Esophagus squamous epithelium (tissue), 5 donors: ENCODE results near the gene SH3RF1. TPM values are rescaled to one million over a fixed set of nuclear protein-coding genes. Genes with fewer than 3 reads are reported as not detected.
"Not testable (repeated sequence)": the region's sequence is repeated elsewhere in the genome, so short reads cannot be mapped to it uniquely, and the experiment has no call there.

Experiments
- DNase-seq: peaks from one replicate; lab custom pipeline; 2025; lab: John Stamatoyannopoulos, UW
- H3K27ac ChIP-seq, 4 donors: fragments of 200-600 bp; sonication (generic); one replicate each; pipeline ENCODE4 v1.5.1; 2016 to 2019; ENCODE audit warnings: mild to moderate bottlenecking in 1 of 4
- H3K27me3 ChIP-seq, 4 donors: fragments of 200-600 bp; sonication (generic); 1 replicate in 3 of 4; 2 replicates in 1 of 4; pipeline versions ENCODE4 v1.5.1 to v1.6.0; 2017 to 2021; ENCODE audit warnings: antibody characterized with exemption in 1 of 4
- H3K36me3 ChIP-seq, 3 donors: fragments of 200-600 bp; sonication (generic); one replicate each; pipeline ENCODE4 v1.5.1; 2016 to 2019
- H3K4me1 ChIP-seq, 3 donors: fragments of 200-600 bp; sonication (generic); one replicate each; pipeline ENCODE4 v1.5.1; 2017 to 2019
- H3K4me3 ChIP-seq, 4 donors: fragments of 200-600 bp; sonication (generic); 1 replicate in 3 of 4; 2 replicates in 1 of 4; pipeline ENCODE4 v1.5.1; 2016 to 2019; ENCODE audit warnings: mild to moderate bottlenecking in 2 of 4, moderate library complexity in 1 of 4
- H3K9me3 ChIP-seq, 3 donors: fragments of 200-600 bp; sonication (generic); one replicate each; pipeline ENCODE4 v1.5.1; 2016 to 2019
- POLR2A ChIP-seq, 4 donors: fragments of 450-650 bp; IDR thresholded peaks; one replicate each; pipeline ENCODE4 v1.6.1; 2017; ENCODE audit warnings: antibody characterized with exemption in 4 of 4, mild to moderate bottlenecking in 4 of 4, moderate library complexity in 3 of 4
- WGBS, 2 donors: methylation state at CpG; one replicate each; pipeline ENCODE4 v1.1.5; 2018; 5-methylcytosine and 5-hydroxymethylcytosine counted together
- intact Hi-C: fragments of 100-400 bp; cut with DNase I; formaldehyde crosslinking; loops from one replicate; pipeline ENCODE4 v1.15.0; 2022
- total RNA-seq, 4 donors: library from RNA; depleted of rRNA; stranded (reverse); fragments of >200 nt; gene quantifications; one replicate each; pipeline ENCODE4 v1.1.0, GENCODE V29; 2016
- TF ChIP-seq, protein P1 (sequence below), 6 experiments: fragments of 450-650 bp in 4 of 6; fragments of 200-600 bp in 2 of 6; sonication (generic) in 2 of 6; IDR thresholded peaks; one replicate each; pipeline ENCODE4 v1.5.1; 2016 to 2019; ENCODE audit warnings: antibody characterized with exemption in 6 of 6, mild to moderate bottlenecking in 4 of 6, moderate library complexity in 4 of 6
- donor health status: DM: yes; HTN: yes; CAD: no.

SH3RF1 gene
- total RNA-seq, 4 donors from 2014 or later, result 3.9 to 9.3 (median 5.7) TPM

DNA sequence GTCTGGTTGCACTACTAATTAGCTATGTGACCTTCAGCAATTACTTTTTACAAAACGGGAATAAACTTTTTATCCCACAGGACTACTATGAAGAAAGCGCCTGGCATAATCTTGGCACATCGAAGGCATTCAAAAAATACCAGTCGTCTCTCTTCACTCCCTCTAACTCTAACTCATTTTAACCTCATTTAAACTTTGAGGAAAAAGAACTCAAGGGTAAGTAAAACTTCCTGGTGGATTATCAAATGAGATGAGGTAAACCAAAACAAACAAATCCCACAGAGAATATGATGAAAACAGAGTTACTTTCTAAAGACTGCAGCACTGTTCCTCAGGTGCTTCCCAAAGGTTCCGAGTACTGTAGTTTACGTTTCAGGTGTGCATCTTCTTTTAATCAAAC, 66.9 kb downstream of the SH3RF1 start:
- WGBS, 2 donors, result 75 to 77% methylated on average over 6 of the region's 6 CpGs

GRCh38 chr4:169203278-169203677, 67.5 kb downstream of the SH3RF1 start:
- H3K27ac ChIP-seq, DNase-seq, intact Hi-C loops, H3K9me3 ChIP-seq, H3K36me3 ChIP-seq, H3K27me3 ChIP-seq, H3K4me3 ChIP-seq: not testable (repeated sequence)
- 87 to 96% methylated on average over 4 of the region's 4 CpGs for WGBS, 2 donors
- peaks cover 0 to 25% (median 0%) of the 10 kb centered on the region in 3 donors for H3K4me1 ChIP-seq

More for the DNA sequence above, 66.9 kb downstream of the SH3RF1 start:
- no peak overlapping the region for H3K4me3 ChIP-seq
- intact Hi-C loops, result no loop called here
- H3K4me1 ChIP-seq, result peaks cover 0 to 25% (median 0%) of the 10 kb centered on the region in 3 donors
- no peak for DNase-seq
- H3K27ac ChIP-seq, result no peak overlapping the region
- TF ChIP-seq, protein P1, sequence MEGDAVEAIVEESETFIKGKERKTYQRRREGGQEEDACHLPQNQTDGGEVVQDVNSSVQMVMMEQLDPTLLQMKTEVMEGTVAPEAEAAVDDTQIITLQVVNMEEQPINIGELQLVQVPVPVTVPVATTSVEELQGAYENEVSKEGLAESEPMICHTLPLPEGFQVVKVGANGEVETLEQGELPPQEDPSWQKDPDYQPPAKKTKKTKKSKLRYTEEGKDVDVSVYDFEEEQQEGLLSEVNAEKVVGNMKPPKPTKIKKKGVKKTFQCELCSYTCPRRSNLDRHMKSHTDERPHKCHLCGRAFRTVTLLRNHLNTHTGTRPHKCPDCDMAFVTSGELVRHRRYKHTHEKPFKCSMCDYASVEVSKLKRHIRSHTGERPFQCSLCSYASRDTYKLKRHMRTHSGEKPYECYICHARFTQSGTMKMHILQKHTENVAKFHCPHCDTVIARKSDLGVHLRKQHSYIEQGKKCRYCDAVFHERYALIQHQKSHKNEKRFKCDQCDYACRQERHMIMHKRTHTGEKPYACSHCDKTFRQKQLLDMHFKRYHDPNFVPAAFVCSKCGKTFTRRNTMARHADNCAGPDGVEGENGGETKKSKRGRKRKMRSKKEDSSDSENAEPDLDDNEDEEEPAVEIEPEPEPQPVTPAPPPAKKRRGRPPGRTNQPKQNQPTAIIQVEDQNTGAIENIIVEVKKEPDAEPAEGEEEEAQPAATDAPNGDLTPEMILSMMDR (IDR thresholded peaks at IDR 0.05), result no peak
- TF ChIP-seq POLR2A (IDR thresholded peaks at IDR 0.05), result no peak
- no peaks in the 10 kb centered on the region for H3K36me3 ChIP-seq
- no peaks in the 10 kb centered on the region for H3K9me3 ChIP-seq
- H3K27me3 ChIP-seq, result no peaks in the 10 kb centered on the region

DNA sequence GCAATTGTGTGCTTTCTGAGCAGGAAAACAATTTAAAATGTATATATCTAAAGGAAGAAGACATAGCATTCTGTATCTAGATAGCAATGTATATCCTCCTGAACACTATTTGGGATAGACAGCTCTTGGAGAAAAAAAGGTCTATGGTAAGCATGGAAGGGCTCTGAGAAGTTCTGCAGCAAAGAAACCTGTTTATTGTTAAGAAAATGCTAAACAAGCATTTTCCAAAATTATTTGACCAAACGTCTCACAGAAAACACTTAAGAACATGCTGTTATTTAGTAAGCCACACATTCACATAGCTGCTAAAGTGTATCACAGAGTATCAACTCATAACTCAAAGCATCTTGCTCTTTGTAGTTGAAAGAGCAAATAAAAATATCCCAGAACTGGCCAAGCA, 67.9 kb downstream of the SH3RF1 start:
- TF ChIP-seq, protein P1 (IDR thresholded peaks at IDR 0.05), result no peak
- no peak for TF ChIP-seq POLR2A (IDR thresholded peaks at IDR 0.05)
- WGBS, 2 donors, result 50 to 61% methylated on average over 1 of the region's 1 CpG

GRCh38 chr4:169202145-169202699, 68.5 kb downstream of the SH3RF1 start:
- Histone ChIP-seq H3K36me3 (no peaks in the 10 kb centered on the region), H3K4me1 (peaks cover 0 to 25% (median 0%) of the 10 kb centered on the region in 3 donors), H3K4me3 (no peak overlapping the region), H3K27ac (no peak overlapping the region), H3K9me3 (no peaks in the 10 kb centered on the region), H3K27me3 (no peaks in the 10 kb centered on the region)
- 76 to 89% methylated on average over 3 of the region's 3 CpGs for WGBS, 2 donors
- intact Hi-C loops, result no loop called here
- TF ChIP-seq, protein P1 (IDR thresholded peaks at IDR 0.05), result no peak
- DNase-seq, result no peak

More for the DNA sequence above, 67.9 kb downstream of the SH3RF1 start:
- intact Hi-C loops, result no loop called here
- H3K4me1 ChIP-seq, result peaks cover 0 to 25% (median 0%) of the 10 kb centered on the region in 3 donors
- H3K9me3 ChIP-seq, result no peaks in the 10 kb centered on the region
- no peak overlapping the region for H3K4me3 ChIP-seq
- no peak overlapping the region for H3K27ac ChIP-seq
- DNase-seq, result no peak
- no peaks in the 10 kb centered on the region for H3K27me3 ChIP-seq
- no peaks in the 10 kb centered on the region for H3K36me3 ChIP-seq

DNA sequence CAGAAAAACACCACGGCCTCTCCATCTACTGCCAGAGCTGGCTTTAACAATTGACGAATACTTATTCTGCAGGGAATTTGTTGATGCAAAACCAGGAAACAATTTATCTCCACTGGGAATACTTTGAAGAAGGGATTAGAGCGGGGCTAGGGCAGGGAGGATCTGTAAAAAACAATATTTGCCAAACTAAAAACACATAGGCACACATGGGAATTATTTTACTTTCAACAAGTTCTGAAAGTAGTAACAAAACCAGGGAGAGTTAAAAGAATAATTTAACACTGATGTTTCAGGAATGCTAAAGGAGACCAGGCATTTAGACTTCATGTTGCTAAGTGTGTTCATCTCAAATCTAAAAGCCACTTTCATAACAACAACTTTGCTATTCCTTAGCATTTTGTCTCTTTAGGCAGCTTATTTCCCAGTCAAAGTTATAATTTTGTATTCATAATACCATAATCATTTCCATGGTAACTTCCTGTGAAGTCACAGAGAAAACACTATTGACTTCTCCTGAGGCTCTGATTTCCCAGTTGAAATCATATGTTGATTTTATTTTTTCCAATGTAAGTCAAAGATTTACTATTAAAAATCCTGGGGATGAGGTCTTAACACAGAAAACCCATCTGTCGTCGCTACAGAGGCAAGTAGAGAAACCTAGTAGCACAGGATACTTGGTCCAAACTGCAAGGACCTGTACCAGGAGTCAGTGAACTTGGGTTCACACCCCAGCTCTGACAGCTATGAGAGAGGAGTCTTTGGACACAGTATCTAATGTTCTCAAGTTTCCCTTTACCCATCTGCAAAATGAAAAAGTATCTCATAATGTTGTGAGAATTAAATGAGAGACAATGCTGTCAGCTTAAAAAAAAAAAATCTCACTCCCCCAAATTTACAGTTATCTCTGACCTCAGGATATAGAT, 69.3 kb downstream of the SH3RF1 start:
- Histone ChIP-seq H3K4me1 (peaks cover 0 to 25% (median 0%) of the 10 kb centered on the region in 3 donors), H3K4me3 (no peak overlapping the region), H3K27me3 (no peaks in the 10 kb centered on the region), H3K9me3 (no peaks in the 10 kb centered on the region), H3K36me3 (no peaks in the 10 kb centered on the region), H3K27ac (no peak overlapping the region)
- DNase-seq, result no peak
- intact Hi-C loops, result no loop called here
- TF ChIP-seq, protein P1 (IDR thresholded peaks at IDR 0.05), result no peak
- no peak for TF ChIP-seq POLR2A (IDR thresholded peaks at IDR 0.05)
- WGBS, 2 donors, result 64 to 67% methylated on average over 5 of the region's 5 CpGs
